ENCODE data around the gene XKR8. TPM values are rescaled to one million over a fixed set of nuclear protein-coding genes. Genes with fewer than 3 reads are reported as not detected.

Gene XKR8
- total and polyA plus RNA-seq, 9 of the 15 experiments (the other 6 are each of a cell fraction or from before 2014, with no cell fraction given), result 0.45 to 2.8 (median 1.7) TPM

DNA sequence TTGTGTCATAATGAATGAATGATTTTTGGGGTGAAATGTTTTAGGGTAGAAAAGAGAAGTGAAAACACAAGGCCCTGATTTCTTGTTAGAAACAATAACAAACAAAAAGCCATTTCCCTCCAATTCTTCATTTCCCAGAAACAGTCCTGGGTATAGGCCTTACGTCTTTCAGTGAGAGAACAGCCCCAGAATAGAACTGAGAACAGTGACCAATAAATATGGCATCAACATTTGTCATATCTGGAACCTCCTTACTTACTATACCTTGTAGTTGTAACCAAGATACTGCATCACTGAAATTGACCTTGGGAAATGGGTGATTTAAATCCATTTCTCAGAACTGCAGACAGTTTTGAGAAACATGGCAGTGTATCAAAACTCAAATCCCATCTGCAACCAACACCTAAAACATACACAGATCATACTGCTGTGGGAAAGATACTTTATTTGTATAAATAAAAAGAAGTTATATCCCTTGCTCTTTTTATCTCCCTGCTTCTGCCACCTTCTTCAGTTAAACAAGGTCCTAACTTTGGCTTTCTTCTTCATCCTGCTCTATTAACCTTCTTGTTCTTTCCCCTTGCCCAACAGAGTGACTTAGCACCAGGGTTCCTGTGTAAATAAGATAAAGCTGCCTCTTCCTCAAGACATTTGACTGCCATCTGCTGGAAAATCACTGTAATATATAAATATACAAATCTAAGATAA, 19.5 kb downstream of the XKR8 start (continued):
- no peak for TF ChIP-seq ERF (CRISPR knock-in tag; IDR thresholded peaks at IDR 0.05)
- TF ChIP-seq ATF7 (IDR thresholded peaks at IDR 0.05), result peak; percentile 65
- TF ChIP-seq CBX3 (IDR thresholded peaks at IDR 0.05; ENCODE audit: borderline replicate concordance in 1 of 2, low read length in 2 of 2), result peak in 1 of 2 experiments; percentile 74; a peak in 2 of 3 replicates
- TF ChIP-seq, protein P1, sequence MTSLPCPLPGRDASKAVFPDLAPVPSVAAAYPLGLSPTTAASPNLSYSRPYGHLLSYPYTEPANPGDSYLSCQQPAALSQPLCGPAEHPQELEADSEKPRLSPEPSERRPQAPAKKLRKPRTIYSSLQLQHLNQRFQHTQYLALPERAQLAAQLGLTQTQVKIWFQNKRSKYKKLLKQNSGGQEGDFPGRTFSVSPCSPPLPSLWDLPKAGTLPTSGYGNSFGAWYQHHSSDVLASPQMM (CRISPR knock-in tag; IDR thresholded peaks at IDR 0.05), result no peak
- TF ChIP-seq TCFL5 (CRISPR knock-in tag; conservative IDR thresholded peaks at IDR 0.05), result no peak
- no peak for TF ChIP-seq XRCC5 (IDR thresholded peaks at IDR 0.05; ENCODE audit: low read depth, low read length)
- TF ChIP-seq SMC3 (conservative IDR thresholded peaks at IDR 0.05; ENCODE audit: insufficient read depth, low read depth, low read length), result peak; percentile 82
- TF ChIP-seq MCM5 (IDR thresholded peaks at IDR 0.05; ENCODE audit: low read depth), result no peak
- TF ChIP-seq TAF1 (IDR thresholded peaks at IDR 0.05; ENCODE audit: control insufficient read depth, extremely low read depth, insufficient read depth, low read length, severe bottlenecking), result no peak
- no peak for TF ChIP-seq ZNF263 (CRISPR knock-in tag; IDR thresholded peaks at IDR 0.05; ENCODE audit: borderline replicate concordance)
- TF ChIP-seq, protein P2, sequence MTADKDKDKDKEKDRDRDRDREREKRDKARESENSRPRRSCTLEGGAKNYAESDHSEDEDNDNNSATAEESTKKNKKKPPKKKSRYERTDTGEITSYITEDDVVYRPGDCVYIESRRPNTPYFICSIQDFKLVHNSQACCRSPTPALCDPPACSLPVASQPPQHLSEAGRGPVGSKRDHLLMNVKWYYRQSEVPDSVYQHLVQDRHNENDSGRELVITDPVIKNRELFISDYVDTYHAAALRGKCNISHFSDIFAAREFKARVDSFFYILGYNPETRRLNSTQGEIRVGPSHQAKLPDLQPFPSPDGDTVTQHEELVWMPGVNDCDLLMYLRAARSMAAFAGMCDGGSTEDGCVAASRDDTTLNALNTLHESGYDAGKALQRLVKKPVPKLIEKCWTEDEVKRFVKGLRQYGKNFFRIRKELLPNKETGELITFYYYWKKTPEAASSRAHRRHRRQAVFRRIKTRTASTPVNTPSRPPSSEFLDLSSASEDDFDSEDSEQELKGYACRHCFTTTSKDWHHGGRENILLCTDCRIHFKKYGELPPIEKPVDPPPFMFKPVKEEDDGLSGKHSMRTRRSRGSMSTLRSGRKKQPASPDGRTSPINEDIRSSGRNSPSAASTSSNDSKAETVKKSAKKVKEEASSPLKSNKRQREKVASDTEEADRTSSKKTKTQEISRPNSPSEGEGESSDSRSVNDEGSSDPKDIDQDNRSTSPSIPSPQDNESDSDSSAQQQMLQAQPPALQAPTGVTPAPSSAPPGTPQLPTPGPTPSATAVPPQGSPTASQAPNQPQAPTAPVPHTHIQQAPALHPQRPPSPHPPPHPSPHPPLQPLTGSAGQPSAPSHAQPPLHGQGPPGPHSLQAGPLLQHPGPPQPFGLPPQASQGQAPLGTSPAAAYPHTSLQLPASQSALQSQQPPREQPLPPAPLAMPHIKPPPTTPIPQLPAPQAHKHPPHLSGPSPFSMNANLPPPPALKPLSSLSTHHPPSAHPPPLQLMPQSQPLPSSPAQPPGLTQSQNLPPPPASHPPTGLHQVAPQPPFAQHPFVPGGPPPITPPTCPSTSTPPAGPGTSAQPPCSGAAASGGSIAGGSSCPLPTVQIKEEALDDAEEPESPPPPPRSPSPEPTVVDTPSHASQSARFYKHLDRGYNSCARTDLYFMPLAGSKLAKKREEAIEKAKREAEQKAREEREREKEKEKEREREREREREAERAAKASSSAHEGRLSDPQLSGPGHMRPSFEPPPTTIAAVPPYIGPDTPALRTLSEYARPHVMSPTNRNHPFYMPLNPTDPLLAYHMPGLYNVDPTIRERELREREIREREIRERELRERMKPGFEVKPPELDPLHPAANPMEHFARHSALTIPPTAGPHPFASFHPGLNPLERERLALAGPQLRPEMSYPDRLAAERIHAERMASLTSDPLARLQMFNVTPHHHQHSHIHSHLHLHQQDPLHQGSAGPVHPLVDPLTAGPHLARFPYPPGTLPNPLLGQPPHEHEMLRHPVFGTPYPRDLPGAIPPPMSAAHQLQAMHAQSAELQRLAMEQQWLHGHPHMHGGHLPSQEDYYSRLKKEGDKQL (CRISPR knock-in tag; IDR thresholded peaks at IDR 0.05; ENCODE audit: borderline replicate concordance), result no peak
- TF ChIP-seq NCOR1 (IDR thresholded peaks at IDR 0.05), result peak; percentile 92
- 0 out of 2 replicates have a peak, but pooled peaks have one; percentile 17 for TF ChIP-seq NFE2L1 (tag; IDR thresholded peaks at IDR 0.05; ENCODE audit: borderline replicate concordance, low read depth)
- TF ChIP-seq HDAC8 (tag; IDR thresholded peaks at IDR 0.05), result no peak
- TF ChIP-seq ZNF586 (CRISPR knock-in tag; conservative IDR thresholded peaks at IDR 0.05), result no peak
- TF ChIP-seq ZNF79 (CRISPR knock-in tag; IDR thresholded peaks at IDR 0.05; ENCODE audit: low read depth), result no peak
- TF ChIP-seq HDAC1 (IDR thresholded peaks at IDR 0.05), result peak in 1 of 2 experiments; percentile 59; a peak in 2 of 4 replicates
- TF ChIP-seq ZNF324 (CRISPR knock-in tag; IDR thresholded peaks at IDR 0.05), result no peak
- peak; percentile 88 for TF ChIP-seq NFIC (IDR thresholded peaks at IDR 0.05)
- no peak for TF ChIP-seq EZH2 (IDR thresholded peaks at IDR 0.05; ENCODE audit: borderline replicate concordance, low read depth, low read length)
- peak; percentile 98 for TF ChIP-seq NFE2 (IDR thresholded peaks at IDR 0.05; ENCODE audit: low read depth)
- peak; percentile 85 for TF ChIP-seq JUND (IDR thresholded peaks at IDR 0.05; ENCODE audit: borderline replicate concordance, low read depth, low read length)
- TF ChIP-seq JUND (tag; IDR thresholded peaks at IDR 0.05; ENCODE audit: borderline replicate concordance, low read depth, low read length), result peak; percentile 63; the same call in 1 of the 3 replicates
- TF ChIP-seq CHCHD3 (CRISPR knock-in tag; IDR thresholded peaks at IDR 0.05), result no peak
- TF ChIP-seq PTRF (tag; IDR thresholded peaks at IDR 0.05), result no peak
